ENCODE data around the gene COA5. TPM values are rescaled to one million over a fixed set of nuclear protein-coding genes. Genes with fewer than 3 reads are reported as not detected.

COA5 gene
- total RNA-seq, result 20.4 and 22.0 TPM in 2 replicates

- Mint-ChIP-seq H3K36me3 (ENCODE audit: low read depth) (peaks cover 39% of the 10 kb centered on the region), H3K4me3 (peak within 1 kb of the TSS; percentile 90), H3K4me1 (peaks cover 50% of the 10 kb centered on the region), H3K27me3 (no peaks in the 10 kb centered on the region), H3K27ac (peak within 1 kb of the TSS; percentile 95), H3K9me3 (no peaks in the 10 kb centered on the region)
- intact Hi-C loops (cut with micrococcal nuclease), result loop anchor here (1.0 to 5.0 kb wide), 4 partner anchors 28 to 882 kb away; partner anchors contain the start of genes MITD1, MRPL30, REV1 and TXNDC9
- DNase-seq, result peak; percentile 98
Measured at GRCh38 chr2:98608116-98608961, at the start of gene COA5, which contains the start of gene UNC50. Gene COA5, minus strand, starts transcription at chr2:98608512. Its CDS starts 107 bp downstream, at chr2:98608405. Gene UNC50, plus strand, starts transcription at chr2:98608589. Its CDS starts 1,171 bp downstream, at chr2:98609760.

GRCh38 chr2:98656800-98657199 lies 48.5 kb upstream of the COA5 start:
- Mint-ChIP-seq H3K9me3 (peaks cover 4% of the 10 kb centered on the region), H3K36me3 (ENCODE audit: low read depth) (peaks cover 43% of the 10 kb centered on the region), H3K4me3 (peak overlapping the region; percentile 61), H3K27ac (peak overlapping the region; percentile 83), H3K27me3 (no peaks in the 10 kb centered on the region), H3K4me1 (peaks cover 70% of the 10 kb centered on the region)
- intact Hi-C loops (cut with micrococcal nuclease), result no loop called here
- peak; percentile 79 for DNase-seq

GRCh38 chr2:98654699-98655495 lies 46.6 kb upstream of the COA5 start:
- Mint-ChIP-seq H3K4me3 (peak overlapping the region; percentile 36), H3K4me1 (peaks cover 71% of the 10 kb centered on the region), H3K27me3 (no peaks in the 10 kb centered on the region), H3K9me3 (peaks cover 5% of the 10 kb centered on the region), H3K27ac (peak overlapping the region; percentile 43), H3K36me3 (ENCODE audit: low read depth) (peaks cover 46% of the 10 kb centered on the region)
- peak; percentile 72 for DNase-seq
- intact Hi-C loops (cut with micrococcal nuclease), result no loop called here

- H3K4me1 Mint-ChIP-seq, result peaks cover 60% of the 10 kb centered on the region
- no peak for DNase-seq
- H3K4me3 Mint-ChIP-seq, result no peak overlapping the region
- peaks cover 58% of the 10 kb centered on the region for H3K36me3 Mint-ChIP-seq (ENCODE audit: low read depth)
- H3K27me3 Mint-ChIP-seq, result no peaks in the 10 kb centered on the region
- no peak overlapping the region for H3K27ac Mint-ChIP-seq
- intact Hi-C loops (cut with micrococcal nuclease), result no loop called here
- peaks cover 6% of the 10 kb centered on the region for H3K9me3 Mint-ChIP-seq
Measured at GRCh38 chr2:98650998-98651397, 42.7 kb upstream of the COA5 start.

- H3K36me3 Mint-ChIP-seq (ENCODE audit: low read depth), result peaks cover 59% of the 10 kb centered on the region
- peaks cover 52% of the 10 kb centered on the region for H3K4me1 Mint-ChIP-seq
- intact Hi-C loops (cut with micrococcal nuclease), result loop anchor here (1.0 to 2.0 kb wide), 4 partner anchors 13 to 416 kb away; no protein-coding TSS in a partner anchor
- H3K27me3 Mint-ChIP-seq, result no peaks in the 10 kb centered on the region
- peaks cover 6% of the 10 kb centered on the region for H3K9me3 Mint-ChIP-seq
- H3K4me3 Mint-ChIP-seq, result no peak overlapping the region
- no peak for DNase-seq
- H3K27ac Mint-ChIP-seq, result peak overlapping the region; percentile 45
Measured at GRCh38 chr2:98649992-98650375, 41.7 kb upstream of the COA5 start.

GRCh38 chr2:98649135-98649991 lies 41.1 kb upstream of the COA5 start:
- H3K27ac Mint-ChIP-seq, result peak overlapping the region; percentile 48
- peaks cover 58% of the 10 kb centered on the region for H3K36me3 Mint-ChIP-seq (ENCODE audit: low read depth)
- peaks cover 6% of the 10 kb centered on the region for H3K9me3 Mint-ChIP-seq
- intact Hi-C loops (cut with micrococcal nuclease), result loop anchor here (1.0 to 2.0 kb wide), 4 partner anchors 12 to 417 kb away; no protein-coding TSS in a partner anchor
- no peaks in the 10 kb centered on the region for H3K27me3 Mint-ChIP-seq
- peak; percentile 94 for DNase-seq
- peaks cover 47% of the 10 kb centered on the region for H3K4me1 Mint-ChIP-seq
- H3K4me3 Mint-ChIP-seq, result no peak overlapping the region

GRCh38 chr2:98648451-98648850 lies 40.1 kb upstream of the COA5 start:
- Mint-ChIP-seq H3K9me3 (peaks cover 6% of the 10 kb centered on the region), H3K27ac (no peak overlapping the region), H3K27me3 (no peaks in the 10 kb centered on the region), H3K4me3 (no peak overlapping the region), H3K36me3 (ENCODE audit: low read depth) (peaks cover 55% of the 10 kb centered on the region), H3K4me1 (peaks cover 38% of the 10 kb centered on the region)
- intact Hi-C loops (cut with micrococcal nuclease), result loop anchor here (2.0 kb wide), 1 partner anchor 122 kb away; no protein-coding TSS in a partner anchor
- DNase-seq, result no peak

- peaks cover 6% of the 10 kb centered on the region for H3K9me3 Mint-ChIP-seq
- H3K36me3 Mint-ChIP-seq (ENCODE audit: low read depth), result peaks cover 53% of the 10 kb centered on the region
- no peak overlapping the region for H3K27ac Mint-ChIP-seq
- DNase-seq, result no peak
- H3K4me3 Mint-ChIP-seq, result no peak overlapping the region
- no peaks in the 10 kb centered on the region for H3K27me3 Mint-ChIP-seq
- peaks cover 30% of the 10 kb centered on the region for H3K4me1 Mint-ChIP-seq
- intact Hi-C loops (cut with micrococcal nuclease), result loop anchor here (2.0 kb wide), 1 partner anchor 123 kb away; no protein-coding TSS in a partner anchor
Measured at GRCh38 chr2:98647636-98648035, 39.3 kb upstream of the COA5 start.

- intact Hi-C loops (cut with micrococcal nuclease), result no loop called here
Measured at GRCh38 chr2:98643496-98644100, 35.3 kb upstream of the COA5 start.

GRCh38 chr2:98637401-98638147 lies 29.3 kb upstream of the COA5 start:
- DNase-seq, result peak; percentile 84
- peaks cover 43% of the 10 kb centered on the region for H3K36me3 Mint-ChIP-seq (ENCODE audit: low read depth)
- peaks cover 32% of the 10 kb centered on the region for H3K4me1 Mint-ChIP-seq
- peak overlapping the region; percentile 82 for H3K27ac Mint-ChIP-seq
- peak overlapping the region; percentile 64 for H3K4me3 Mint-ChIP-seq
- H3K27me3 Mint-ChIP-seq, result no peaks in the 10 kb centered on the region
- no peaks in the 10 kb centered on the region for H3K9me3 Mint-ChIP-seq
- intact Hi-C loops (cut with micrococcal nuclease), result loop anchor here (1.0 to 10.0 kb wide), 3 partner anchors 12 to 697 kb away; partner anchors contain the start of genes COA5, EIF5B, TXNDC9 and UNC50

More at GRCh38 chr2:98643496-98644100, 35.3 kb upstream of the COA5 start:
- H3K36me3 Mint-ChIP-seq (ENCODE audit: low read depth), result peaks cover 40% of the 10 kb centered on the region
- no peak overlapping the region for H3K27ac Mint-ChIP-seq
- peaks cover 6% of the 10 kb centered on the region for H3K4me1 Mint-ChIP-seq
- no peak for DNase-seq
- no peaks in the 10 kb centered on the region for H3K27me3 Mint-ChIP-seq
- no peak overlapping the region for H3K4me3 Mint-ChIP-seq
- H3K9me3 Mint-ChIP-seq, result no peaks in the 10 kb centered on the region

GRCh38 chr2:98634406-98635092 lies 26.2 kb upstream of the COA5 start:
- Mint-ChIP-seq H3K4me1 (peaks cover 30% of the 10 kb centered on the region), H3K36me3 (ENCODE audit: low read depth) (peaks cover 43% of the 10 kb centered on the region), H3K27ac (peak overlapping the region; percentile 82), H3K9me3 (no peaks in the 10 kb centered on the region), H3K27me3 (no peaks in the 10 kb centered on the region), H3K4me3 (peak overlapping the region; percentile 42)
- intact Hi-C loops (cut with micrococcal nuclease), result loop anchor here (10.0 kb wide), 1 partner anchor 700 kb away; the partner anchor contains the start of genes EIF5B and TXNDC9
- DNase-seq, result peak; percentile 80
